ENCODE measurements around the gene PRKAG2.

PRKAG2 gene

DNA sequence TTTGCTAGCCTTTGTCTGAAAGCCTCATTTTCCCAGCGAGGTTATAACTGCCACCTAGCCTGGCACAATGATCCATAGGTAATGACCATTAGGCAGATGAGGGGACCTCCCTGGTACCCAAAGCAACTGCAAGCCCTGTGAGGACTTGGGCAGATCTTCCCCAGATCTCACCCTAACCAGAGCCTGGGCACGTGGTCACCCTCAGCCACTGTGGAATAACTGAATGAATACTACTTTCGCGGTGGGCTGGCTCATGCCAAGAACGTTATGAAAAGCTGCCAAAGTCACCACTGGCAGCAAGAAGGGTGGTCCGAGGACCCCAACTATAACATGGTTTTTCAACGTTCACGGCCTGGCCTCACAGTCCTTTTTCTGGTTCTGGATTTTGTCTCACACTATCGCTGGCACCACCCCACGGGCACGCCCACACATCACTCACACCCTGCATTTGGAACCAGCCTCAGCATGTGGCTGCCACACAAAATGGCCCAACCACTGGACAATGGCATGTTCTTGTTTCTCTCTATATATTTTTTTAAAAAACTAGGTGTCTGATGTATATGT lies 3.4 kb downstream of the PRKAG2 start:
- no peak for DNase-seq
- peaks cover 7% of the 10 kb centered on the region; the same call in 1 of the 2 replicates for H3K27me3 ChIP-seq

GRCh38 chr7:151872531-151873401 lies 4.1 kb downstream of the PRKAG2 start:
- peaks cover 5% of the 10 kb centered on the region; the same call in 1 of the 2 replicates for H3K4me1 ChIP-seq
- no peak for TF ChIP-seq CTCF (IDR thresholded peaks at IDR 0.05; ENCODE audit: low read depth, low read length)
- no peak overlapping the region for H3K4me3 ChIP-seq (ENCODE audit: low read depth, low read length)
- H3K9me3 ChIP-seq = no peaks in the 10 kb centered on the region
- H3K27me3 ChIP-seq = peaks cover 7% of the 10 kb centered on the region; the same call in 1 of the 2 replicates
- no peaks in the 10 kb centered on the region for H3K36me3 ChIP-seq
- no peak for DNase-seq

More for the DNA sequence above, 3.4 kb downstream of the PRKAG2 start:
- no peaks in the 10 kb centered on the region for H3K9me3 ChIP-seq
- TF ChIP-seq CTCF (IDR thresholded peaks at IDR 0.05; ENCODE audit: low read depth, low read length) = no peak
- no peaks in the 10 kb centered on the region for H3K36me3 ChIP-seq
- H3K4me3 ChIP-seq (ENCODE audit: low read depth, low read length) = no peak overlapping the region
- H3K4me1 ChIP-seq = no peaks in the 10 kb centered on the region

- DNase-seq = no peak
These were observed 5.0 kb downstream of the PRKAG2 start for GRCh38 chr7:151871904-151872303.

GRCh38 chr7:151871189-151871735 lies 5.7 kb downstream of the PRKAG2 start:
- H3K4me3 ChIP-seq (ENCODE audit: low read depth, low read length) = no peak overlapping the region
- no peak for DNase-seq
- H3K4me1 ChIP-seq = peaks cover 5% of the 10 kb centered on the region; the same call in 1 of the 2 replicates
- H3K36me3 ChIP-seq = no peaks in the 10 kb centered on the region
- no peaks in the 10 kb centered on the region for H3K27me3 ChIP-seq
- TF ChIP-seq CTCF (IDR thresholded peaks at IDR 0.05; ENCODE audit: low read depth, low read length) = no peak
- no peaks in the 10 kb centered on the region for H3K9me3 ChIP-seq

More at GRCh38 chr7:151871904-151872303, 5.0 kb downstream of the PRKAG2 start:
- Histone ChIP-seq H3K36me3 (no peaks in the 10 kb centered on the region), H3K4me3 (ENCODE audit: low read depth, low read length) (no peak overlapping the region), H3K9me3 (no peaks in the 10 kb centered on the region), H3K27me3 (peaks cover 4% of the 10 kb centered on the region; the same call in 1 of the 2 replicates), H3K4me1 (peaks cover 5% of the 10 kb centered on the region; the same call in 1 of the 2 replicates)
- no peak for TF ChIP-seq CTCF (IDR thresholded peaks at IDR 0.05; ENCODE audit: low read depth, low read length)

DNA sequence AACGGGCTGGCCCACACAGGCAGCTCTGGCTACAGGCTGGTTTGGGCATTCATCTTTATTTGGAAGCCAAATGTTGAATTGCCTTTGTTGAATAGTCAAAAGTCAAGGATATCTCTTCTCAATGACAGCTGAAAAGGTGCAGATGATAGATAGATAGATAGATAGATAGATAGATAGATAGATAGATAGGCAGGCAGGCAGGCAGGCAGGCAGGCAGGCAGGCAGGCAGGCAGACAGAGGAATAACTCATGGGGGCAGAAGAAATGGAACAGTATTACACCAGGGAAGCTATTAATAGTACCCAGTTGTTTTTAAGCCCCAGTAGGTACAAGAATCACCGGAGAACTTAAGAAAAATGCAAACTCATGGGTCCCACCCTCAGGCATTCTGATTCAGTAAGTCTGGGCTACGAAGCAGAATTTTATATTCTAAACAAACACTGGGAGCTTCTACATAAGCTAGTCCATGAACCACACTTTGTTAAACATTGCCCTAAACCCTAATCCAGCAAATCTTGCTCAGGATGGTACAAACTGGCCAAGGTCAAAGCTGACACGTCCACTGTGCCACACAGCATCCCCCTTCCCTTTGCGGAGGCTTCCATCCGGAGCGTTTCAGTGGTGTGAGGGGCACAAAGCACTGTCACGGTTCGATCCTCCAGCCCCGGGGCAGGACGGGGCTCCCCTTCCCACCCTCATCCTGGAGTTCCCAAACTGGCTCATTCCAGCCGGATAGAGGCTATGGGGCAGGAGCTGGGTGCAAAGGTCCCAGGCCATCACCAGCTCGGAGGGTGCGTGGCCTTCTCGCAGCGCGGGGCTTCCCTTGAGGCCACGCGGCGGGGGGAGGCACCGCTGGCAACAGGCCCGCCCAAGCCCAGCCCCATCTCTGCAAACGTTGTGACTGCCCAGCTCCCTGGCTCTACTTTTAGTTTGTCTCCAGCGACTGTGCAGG lies 6.7 kb downstream of the PRKAG2 start:
- Histone ChIP-seq H3K9me3 (no peaks in the 10 kb centered on the region), H3K4me3 (ENCODE audit: low read depth, low read length) (no peak overlapping the region)
- no peak for TF ChIP-seq CTCF (IDR thresholded peaks at IDR 0.05; ENCODE audit: low read depth, low read length)

More for the DNA sequence above, 6.7 kb downstream of the PRKAG2 start:
- Histone ChIP-seq H3K4me1 (peaks cover 5% of the 10 kb centered on the region; the same call in 1 of the 2 replicates), H3K27me3 (no peaks in the 10 kb centered on the region), H3K36me3 (no peaks in the 10 kb centered on the region)
- no peak for DNase-seq

All from BE2C (cell line).